GM20431 (cell line): ENCODE results near the gene ENPP7.

Experiments used
- in situ Hi-C: fragments of 300-500 bp; cut with MseI, MboI; formaldehyde crosslinking; loops from one replicate; pipeline ENCODE4 v1.15.0; 2020; ENCODE audit warnings: low sequenced_read_pairs; ENCODE audit not compliant: unreplicated experiment

ENPP7 gene, protein sequence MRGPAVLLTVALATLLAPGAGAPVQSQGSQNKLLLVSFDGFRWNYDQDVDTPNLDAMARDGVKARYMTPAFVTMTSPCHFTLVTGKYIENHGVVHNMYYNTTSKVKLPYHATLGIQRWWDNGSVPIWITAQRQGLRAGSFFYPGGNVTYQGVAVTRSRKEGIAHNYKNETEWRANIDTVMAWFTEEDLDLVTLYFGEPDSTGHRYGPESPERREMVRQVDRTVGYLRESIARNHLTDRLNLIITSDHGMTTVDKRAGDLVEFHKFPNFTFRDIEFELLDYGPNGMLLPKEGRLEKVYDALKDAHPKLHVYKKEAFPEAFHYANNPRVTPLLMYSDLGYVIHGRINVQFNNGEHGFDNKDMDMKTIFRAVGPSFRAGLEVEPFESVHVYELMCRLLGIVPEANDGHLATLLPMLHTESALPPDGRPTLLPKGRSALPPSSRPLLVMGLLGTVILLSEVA

GRCh38 chr17:79730769-79731483 lies at the start of gene ENPP7:
TSS of gene ENPP7 (plus strand) at chr17:79730943. CDS start at chr17:79731140, 197 bp downstream.
- in situ Hi-C loops = no loop called here

GRCh38 chr17:79681101-79681621 lies 49.6 kb upstream of the ENPP7 start:
- in situ Hi-C loops = no loop called here

DNA sequence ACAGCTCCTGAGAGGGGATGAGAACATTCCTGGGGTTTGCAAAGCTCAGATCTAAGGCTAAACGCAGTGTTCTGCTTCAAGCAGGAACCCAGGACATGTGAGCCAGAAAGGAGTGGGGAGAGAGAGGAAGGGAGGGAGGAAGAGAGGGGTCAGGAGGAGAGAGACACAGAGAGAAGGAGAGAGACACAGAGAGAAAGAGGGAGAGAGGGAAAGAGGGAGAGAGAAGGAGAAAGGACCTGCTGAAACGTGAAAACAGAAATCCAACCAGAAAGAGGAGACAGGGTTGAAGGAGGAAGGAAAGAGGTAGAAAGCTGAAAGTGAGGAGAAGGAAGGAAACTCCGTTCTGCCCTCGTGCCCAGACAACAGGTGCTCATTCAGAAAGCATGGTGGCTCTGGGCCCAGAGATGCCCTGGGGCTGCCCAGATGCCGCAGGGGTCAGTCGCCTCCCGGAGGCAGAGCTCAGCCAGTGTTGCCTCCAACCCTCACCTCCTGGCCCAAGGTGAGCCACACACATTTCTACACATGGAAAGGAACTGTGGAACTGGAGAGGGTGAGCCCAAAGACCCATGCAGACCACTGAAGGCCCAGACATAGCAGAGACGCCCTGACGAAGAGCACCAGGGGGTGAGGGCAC lies 49.0 kb upstream of the ENPP7 start:
- in situ Hi-C loops = no loop called here

DNA sequence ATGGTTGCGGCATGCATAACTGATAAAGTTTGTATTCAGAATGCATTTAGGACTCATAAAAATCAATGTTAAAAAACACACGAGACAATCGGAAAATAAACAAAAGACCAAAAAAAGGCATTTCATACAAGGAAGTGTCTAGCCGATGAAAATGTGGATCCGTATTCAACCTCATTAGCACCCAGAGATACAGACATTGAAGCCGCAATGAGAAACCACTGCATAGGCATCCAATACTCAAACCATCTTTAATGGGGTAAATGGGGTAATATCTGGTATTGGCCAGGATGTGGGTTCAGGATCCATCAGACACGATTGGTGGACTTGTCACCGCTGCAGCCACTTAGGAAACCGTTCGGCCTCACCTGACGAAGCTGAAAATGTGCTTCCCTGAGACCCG lies 47.4 kb upstream of the ENPP7 start:
- in situ Hi-C loops = no loop called here

DNA sequence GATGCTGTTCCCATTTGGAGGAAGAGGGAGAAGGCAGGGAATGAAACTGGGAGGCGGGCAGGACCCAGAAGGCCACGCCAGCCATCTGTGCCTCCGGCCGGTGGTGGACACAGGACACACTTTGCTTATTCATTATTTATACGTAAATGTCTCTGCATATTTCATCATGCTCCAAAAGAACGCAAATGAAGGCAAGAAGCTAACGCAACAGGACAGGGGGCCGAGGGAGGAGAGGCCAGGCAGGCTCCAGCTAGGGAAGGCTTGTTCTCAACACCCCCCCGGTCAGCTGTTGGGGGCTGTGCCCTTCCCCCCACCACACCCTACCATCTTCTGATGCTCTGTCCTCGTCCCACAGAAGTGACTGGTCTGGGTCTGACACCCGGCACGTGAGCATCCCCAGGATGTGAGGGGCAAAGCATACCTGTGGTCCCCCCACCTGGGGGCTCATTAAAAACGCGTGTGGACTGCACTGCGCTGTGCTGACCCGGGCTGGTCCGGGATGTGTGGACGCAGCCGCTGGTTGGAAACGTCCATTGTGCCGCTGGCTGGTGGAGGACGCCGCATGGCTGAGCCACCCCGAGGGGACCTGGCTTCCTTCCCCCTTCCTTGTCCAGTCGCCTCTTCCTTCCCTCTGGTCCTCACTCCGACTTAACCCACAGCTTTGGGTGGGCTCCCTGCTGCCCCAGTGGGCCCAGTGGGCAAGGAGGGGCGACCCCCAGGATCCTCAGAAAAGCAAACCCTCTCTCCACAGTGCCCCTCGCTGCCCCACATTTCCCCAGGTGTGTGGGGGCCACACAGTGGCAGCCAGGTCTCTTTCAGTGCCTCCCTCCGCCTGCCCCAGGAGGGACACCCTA lies 46.4 kb upstream of the ENPP7 start:
- in situ Hi-C loops = no loop called here

GRCh38 chr17:79685121-79685520 lies 45.6 kb upstream of the ENPP7 start:
- in situ Hi-C loops = no loop called here

DNA sequence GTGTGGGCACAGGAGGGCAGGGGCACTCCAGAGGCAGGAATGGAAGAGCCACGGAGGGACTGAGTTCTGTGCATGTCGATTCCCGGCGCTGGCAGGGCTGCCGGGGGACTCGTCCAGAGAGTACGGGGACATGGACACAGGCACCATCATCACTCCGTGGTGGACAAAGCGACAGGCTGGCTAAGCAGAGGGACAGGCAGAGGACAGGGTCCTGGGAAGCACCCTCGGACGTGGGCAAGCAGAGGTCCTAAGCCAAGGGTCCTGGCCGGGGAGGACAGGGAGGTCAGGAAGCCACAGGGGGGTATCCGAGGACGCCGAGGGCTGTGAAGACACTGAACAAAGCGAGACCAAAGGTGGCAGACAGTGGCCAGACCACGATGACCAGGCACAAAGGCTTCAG lies 44.3 kb upstream of the ENPP7 start:
- in situ Hi-C loops = no loop called here

DNA sequence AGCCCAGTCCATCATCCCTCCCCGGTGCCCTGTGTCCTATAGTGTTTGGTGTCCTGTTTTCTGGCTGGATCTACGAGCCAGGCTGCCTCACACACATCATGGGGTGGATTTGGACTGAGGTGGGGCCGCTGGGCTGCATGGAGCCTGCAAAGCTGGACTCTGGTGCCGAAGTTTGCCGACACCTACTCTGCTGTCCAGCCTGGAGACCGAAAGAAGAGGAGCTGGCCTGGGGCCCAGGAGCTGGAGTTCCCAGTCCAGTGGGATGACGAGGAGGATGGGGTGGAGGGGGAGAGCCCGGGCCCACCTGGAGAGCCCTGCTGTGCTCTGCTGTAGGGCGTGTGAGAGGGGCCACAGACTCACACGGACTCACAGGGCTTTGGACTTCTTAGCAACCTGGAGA lies 40.3 kb upstream of the ENPP7 start:
- in situ Hi-C loops = no loop called here

GRCh38 chr17:79690988-79691836 lies 39.5 kb upstream of the ENPP7 start:
- in situ Hi-C loops = no loop called here

GRCh38 chr17:79691931-79692330 lies 38.8 kb upstream of the ENPP7 start:
- in situ Hi-C loops = no loop called here

DNA sequence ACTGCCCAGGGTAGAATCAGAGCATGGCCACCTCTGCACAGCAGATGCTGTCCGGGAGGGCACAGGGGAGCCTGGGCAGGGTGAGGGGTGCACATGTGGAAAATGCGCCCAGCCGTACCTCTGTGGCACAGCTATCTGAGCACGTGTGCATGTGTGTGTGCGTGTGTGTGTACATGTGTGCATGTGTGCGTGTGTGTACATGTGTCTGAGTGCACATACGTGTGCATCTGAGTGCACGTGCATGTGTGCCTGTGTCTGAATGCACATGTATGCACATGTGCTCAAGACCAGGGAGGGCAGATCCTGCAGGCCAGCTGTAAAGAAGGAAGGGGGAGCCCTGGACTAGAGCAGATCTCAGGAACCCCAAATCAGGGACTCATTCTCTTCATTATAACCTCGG lies 37.3 kb upstream of the ENPP7 start:
- in situ Hi-C loops = no loop called here

DNA sequence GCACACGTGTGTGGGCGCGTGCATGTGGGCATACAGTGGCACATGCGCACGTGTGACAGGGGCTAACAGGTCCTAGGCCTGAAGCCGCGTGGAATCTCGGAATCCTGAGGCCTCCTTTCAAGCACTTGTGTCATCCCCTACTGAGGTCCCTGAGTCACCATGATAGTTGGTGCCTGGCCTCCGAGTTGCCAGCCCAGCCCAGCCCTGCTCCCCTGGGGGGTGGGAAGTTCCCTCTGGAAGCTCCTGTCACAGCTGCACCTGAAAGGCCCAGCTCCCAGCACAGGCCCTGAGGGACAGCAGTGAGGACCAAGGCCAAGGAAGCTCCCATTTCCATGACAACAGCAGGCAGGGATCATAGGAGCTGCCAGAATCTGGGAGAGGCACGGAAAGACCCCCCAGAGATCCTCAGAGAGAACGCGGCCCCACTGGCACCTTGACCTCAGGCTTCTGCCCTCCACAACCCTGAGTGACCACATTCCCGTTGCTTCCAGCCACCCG lies 35.4 kb upstream of the ENPP7 start:
- in situ Hi-C loops = no loop called here

GRCh38 chr17:79695797-79696609 lies 34.7 kb upstream of the ENPP7 start:
- in situ Hi-C loops = no loop called here

DNA sequence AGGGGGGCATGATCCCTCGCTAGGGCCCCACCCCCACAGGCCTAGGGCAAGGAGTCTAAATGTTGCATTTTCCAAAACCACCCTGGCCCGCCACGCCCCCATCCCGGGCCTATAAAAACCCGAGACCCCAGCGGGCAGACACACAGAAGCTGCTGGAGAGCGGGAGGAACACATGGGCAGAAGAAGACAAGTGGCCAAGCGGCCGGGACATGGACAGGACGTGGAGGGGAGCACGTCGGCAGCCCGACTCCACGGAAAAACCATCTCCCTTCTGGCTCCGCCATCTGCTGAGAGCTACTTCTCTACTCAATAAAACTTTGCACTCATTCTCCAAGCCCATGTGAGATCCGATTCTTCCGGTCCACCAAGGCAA lies 34.1 kb upstream of the ENPP7 start:
- in situ Hi-C loops = no loop called here

- in situ Hi-C loops = no loop called here
These were observed 32.4 kb upstream of the ENPP7 start for GRCh38 chr17:79698146-79698846.

- in situ Hi-C loops = no loop called here
These were observed 31.2 kb upstream of the ENPP7 start for GRCh38 chr17:79699386-79700036.

DNA sequence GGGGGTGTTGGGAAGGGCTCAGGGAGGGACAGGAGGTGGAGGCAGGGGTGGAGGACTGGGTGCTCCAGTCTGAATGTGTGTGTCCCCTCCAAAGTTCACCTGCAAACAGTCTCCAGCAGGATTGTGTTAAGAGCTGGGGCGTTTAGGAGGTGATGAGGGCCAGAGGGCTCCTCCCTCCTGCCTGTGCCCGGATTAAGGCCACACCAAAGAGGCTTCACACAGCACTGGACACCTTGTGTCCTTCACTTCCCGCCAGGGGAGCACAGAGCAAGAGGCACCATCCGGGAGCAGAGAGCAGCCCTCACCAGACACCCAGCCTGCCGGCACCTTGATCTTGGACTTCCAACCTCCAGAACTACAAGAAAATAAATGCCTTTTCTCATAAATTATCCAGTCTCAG lies 30.2 kb upstream of the ENPP7 start:
- in situ Hi-C loops = no loop called here
